Loucy (cell line): ENCODE measurements around the gene PCAT6.
"Not testable (repeated sequence)": the region's sequence is repeated elsewhere in the genome, so short reads cannot be mapped to it uniquely, and the experiment has no call there.

Source experiments
- CTCF ChIP-seq: fragments of 200-600 bp; sonication (generic); conservative IDR thresholded peaks from 2 replicates; pipeline ENCODE4 v1.5.1; 2014; ENCODE audit warnings: mild to moderate bottlenecking, antibody characterized with exemption, low read length
- EZH2phosphoT487 ChIP-seq: fragments of 200-600 bp; IDR thresholded peaks from 2 replicates; pipeline ENCODE4 v1.6.1; 2018; ENCODE audit warnings: antibody characterized with exemption, mild to moderate bottlenecking, moderate library complexity, borderline replicate concordance

GRCh38 chr1:202794931-202795330 is 15.8 kb upstream of the PCAT6 start:
- not testable (repeated sequence) for TF ChIP-seq CTCF, EZH2phosphoT487
